Mesothelial cell of epicardium (in vitro differentiated cells): Measurements from ENCODE around the gene HSF4. TPM values are rescaled to one million over a fixed set of nuclear protein-coding genes. Genes with fewer than 3 reads are reported as not detected.
A peak's percentile ranks its signal among the peaks of the same experiment; 100 is the strongest.

Experiments
- DNase-seq, 2 experiments: peaks; one replicate each; pipeline ENCODE4 v3.0.0; 2021; ENCODE audit warnings: low spot score in 2 of 2; ENCODE audit not compliant: unreplicated experiment in 2 of 2
- H3K27ac Mint-ChIP-seq: 2 replicates; pipeline ENCODE4 v1.8.0; 2021; ENCODE audit warnings: mixed read lengths
- H3K27me3 Mint-ChIP-seq: 2 replicates; pipeline ENCODE4 v1.8.0; 2021; ENCODE audit warnings: low read depth, mixed read lengths
- H3K36me3 Mint-ChIP-seq: 2 replicates; pipeline ENCODE4 v1.8.0; 2021; ENCODE audit warnings: mixed read lengths
- H3K4me1 Mint-ChIP-seq: 2 replicates; pipeline ENCODE4 v1.8.0; 2021; ENCODE audit warnings: mixed read lengths
- H3K4me3 Mint-ChIP-seq: 2 replicates; pipeline ENCODE4 v1.8.0; 2021; ENCODE audit warnings: mild to moderate bottlenecking, moderate library complexity, mixed read lengths
- H3K9me3 Mint-ChIP-seq: 2 replicates; pipeline ENCODE4 v1.8.0; 2021; ENCODE audit warnings: mixed read lengths
- CTCF ChIP-seq: fragments of 200-600 bp; sonication (generic); IDR thresholded peaks from one replicate; pipeline ENCODE4 v1.5.0; 2021; ENCODE audit warnings: antibody characterized with exemption; ENCODE audit not compliant: unreplicated experiment
- total RNA-seq: library from RNA; stranded (reverse); gene quantifications from 3 replicates; pipeline ENCODE4 v1.2.1, GENCODE V29; 2021

The HSF4 gene
- total RNA-seq, 1 donor from 2014 or later, result 10.7 TPM

GRCh38 chr16:67150833-67151396, 13.6 kb upstream of the HSF4 start, which contains the start of gene B3GNT9:
TSS of gene B3GNT9 (minus strand) at chr16:67150998. CDS start at chr16:67150485, 513 bp downstream.
- Mint-ChIP-seq H3K4me1 (peaks cover 8% of the 10 kb centered on the region), H3K9me3 (no peaks in the 10 kb centered on the region), H3K4me3 (peak within 1 kb of the TSS; percentile 77), H3K27ac (peak within 1 kb of the TSS; percentile 66), H3K36me3 (peaks cover 10% of the 10 kb centered on the region), H3K27me3 (peaks cover 43% of the 10 kb centered on the region)
- peak in 1 of 2 experiments; percentile 73 for DNase-seq
- TF ChIP-seq CTCF, result no peak

GRCh38 chr16:67151431-67152097, 13.0 kb upstream of the HSF4 start:
- no peaks in the 10 kb centered on the region for H3K9me3 Mint-ChIP-seq
- H3K36me3 Mint-ChIP-seq, result peaks cover 10% of the 10 kb centered on the region
- H3K4me3 Mint-ChIP-seq, result peak overlapping the region; percentile 77
- no peak overlapping the region for H3K27ac Mint-ChIP-seq
- DNase-seq, result no peak
- TF ChIP-seq CTCF, result no peak
- H3K4me1 Mint-ChIP-seq, result peaks cover 8% of the 10 kb centered on the region
- peaks cover 49% of the 10 kb centered on the region for H3K27me3 Mint-ChIP-seq

DNA sequence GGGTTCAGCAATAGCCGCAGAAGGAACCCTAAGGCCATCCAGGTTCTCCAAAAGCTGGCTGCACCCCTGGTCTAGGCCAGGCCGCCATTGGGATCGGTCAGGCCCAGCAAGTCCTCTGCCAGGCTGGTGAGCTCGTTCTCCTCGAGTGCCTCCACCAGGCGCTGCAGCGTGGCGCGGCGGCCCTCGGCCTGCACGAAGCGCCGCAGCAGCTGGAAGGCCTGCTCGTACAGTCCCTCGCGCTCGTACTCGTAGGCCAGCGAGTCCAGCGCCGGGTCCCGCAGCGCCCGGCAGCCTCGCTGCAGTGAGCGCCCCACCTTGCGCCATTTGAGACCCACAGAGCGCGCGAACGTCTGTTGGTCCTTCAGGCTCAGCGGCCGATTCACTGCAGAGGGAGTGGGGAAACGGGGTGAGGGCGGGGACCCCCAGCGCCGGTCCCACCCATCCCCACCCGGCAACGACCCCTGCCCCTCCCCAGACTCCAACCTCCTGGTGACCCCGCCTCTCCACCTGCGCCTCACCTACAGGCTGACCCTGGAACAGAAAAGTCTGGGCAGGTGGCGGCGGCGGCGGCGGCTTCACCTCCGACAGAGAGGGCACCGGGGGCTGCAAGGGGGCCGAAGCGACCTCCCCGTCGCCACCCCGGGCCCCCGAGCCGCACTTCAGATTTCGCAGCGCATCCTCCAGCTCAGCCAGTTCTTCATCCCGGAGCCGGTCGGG, 9.8 kb upstream of the HSF4 start:
- H3K9me3 Mint-ChIP-seq, result no peaks in the 10 kb centered on the region
- peak overlapping the region; percentile 53 for H3K4me3 Mint-ChIP-seq
- peaks cover 8% of the 10 kb centered on the region for H3K4me1 Mint-ChIP-seq
- no peak for DNase-seq
- no peaks in the 10 kb centered on the region for H3K36me3 Mint-ChIP-seq
- H3K27ac Mint-ChIP-seq, result no peak overlapping the region
- H3K27me3 Mint-ChIP-seq, result peaks cover 74% of the 10 kb centered on the region
- TF ChIP-seq CTCF, result no peak

- peak; percentile 98 for TF ChIP-seq CTCF
- Mint-ChIP-seq H3K36me3 (no peaks in the 10 kb centered on the region), H3K27me3 (peaks cover 81% of the 10 kb centered on the region), H3K9me3 (no peaks in the 10 kb centered on the region), H3K4me3 (peak overlapping the region; percentile 53), H3K4me1 (peaks cover 13% of the 10 kb centered on the region), H3K27ac (no peak overlapping the region)
- peak; percentile 81 to 93 for DNase-seq
Observed at GRCh38 chr16:67155295-67156142, 9.0 kb upstream of the HSF4 start.

- TF ChIP-seq CTCF, result no peak
- Mint-ChIP-seq H3K27me3 (peaks cover 85% of the 10 kb centered on the region), H3K27ac (no peak overlapping the region), H3K9me3 (no peaks in the 10 kb centered on the region), H3K4me1 (peaks cover 15% of the 10 kb centered on the region), H3K36me3 (no peaks in the 10 kb centered on the region), H3K4me3 (no peak overlapping the region)
- no peak for DNase-seq
Observed at GRCh38 chr16:67156143-67156844, 8.3 kb upstream of the HSF4 start.
